Tibial nerve (tissue), 4 donors: Measurements from ENCODE around the gene ITK. TPM values are rescaled to one million over a fixed set of nuclear protein-coding genes. Genes with fewer than 3 reads are reported as not detected.

Source experiments
- DNase-seq, 2 donors: peaks; one replicate each; pipeline ENCODE4 v3.0.0-alpha.2; 2019; ENCODE audit warnings: low spot score in 2 of 2
- H3K27ac ChIP-seq, 4 donors: fragments of 200-600 bp; sonication (generic) in 3 of 4; one replicate each; pipeline ENCODE4 v1.5.1; 2017 to 2019; ENCODE audit warnings: mild to moderate bottlenecking in 1 of 4
- H3K27me3 ChIP-seq, 2 donors: fragments of 200-600 bp; sonication (generic) in 1 of 2; one replicate each; pipeline versions ENCODE4 v1.5.1 to v1.6.0; 2017 to 2019
- H3K36me3 ChIP-seq, 3 donors: fragments of 200-600 bp; sonication (generic); one replicate each; pipeline ENCODE4 v1.5.1; 2018 to 2019
- H3K4me1 ChIP-seq, 4 donors: fragments of 200-600 bp; sonication (generic) in 3 of 4; one replicate each; pipeline ENCODE4 v1.5.1; 2017 to 2019
- H3K4me3 ChIP-seq, 4 donors: fragments of 200-600 bp; sonication (generic) in 3 of 4; one replicate each; pipeline ENCODE4 v1.5.1; 2017 to 2019; ENCODE audit warnings: mild to moderate bottlenecking in 1 of 4, moderate library complexity in 1 of 4
- H3K9me3 ChIP-seq, 4 donors: fragments of 200-600 bp; sonication (generic) in 3 of 4; one replicate each; pipeline ENCODE4 v1.5.1; 2017 to 2019
- EP300 ChIP-seq, 2 donors: sonication (generic); formaldehyde crosslinking; IDR thresholded peaks; one replicate each; pipeline ENCODE4 v1.6.1; 2017; ENCODE audit warnings: antibody characterized with exemption in 2 of 2, mild to moderate bottlenecking in 1 of 2
- POLR2A ChIP-seq, 2 donors: fragments of 450-650 bp; IDR thresholded peaks; one replicate each; pipeline ENCODE4 v1.6.1; 2017; ENCODE audit warnings: antibody characterized with exemption in 2 of 2, mild to moderate bottlenecking in 2 of 2, moderate library complexity in 2 of 2
- WGBS, 2 donors: methylation state at CpG; one replicate each; pipeline ENCODE4 v1.1.5; 2018; 5-methylcytosine and 5-hydroxymethylcytosine counted together
- total RNA-seq, 4 donors: library from RNA; depleted of rRNA; stranded (reverse); fragments of >200 nt; gene quantifications; one replicate each; pipeline ENCODE4 v1.1.0, GENCODE V29; 2016
- TF ChIP-seq, protein P1 (sequence below), 5 experiments: fragments of 200-600 bp in 3 of 5; fragments of 450-650 bp in 2 of 5; sonication (generic) in 3 of 5; IDR thresholded peaks; one replicate each; pipeline ENCODE4 v1.5.1; 2016 to 2019; ENCODE audit warnings: antibody characterized with exemption in 5 of 5, mild to moderate bottlenecking in 3 of 5, moderate library complexity in 2 of 5

Gene ITK
- total RNA-seq, 4 donors from 2014 or later, result 0.44 to 3.3 (median 1.2) TPM

GRCh38 chr5:157282150-157282549 is 101.5 kb downstream of the ITK start:
- Histone ChIP-seq H3K9me3 (no peaks in the 10 kb centered on the region), H3K4me3 (no peak overlapping the region), H3K36me3 (peaks cover 0 to 5% (median 0%) of the 10 kb centered on the region in 3 donors), H3K27ac (no peak overlapping the region), H3K4me1 (no peaks in the 10 kb centered on the region), H3K27me3 (no peaks in the 10 kb centered on the region)
- no peak for DNase-seq
- TF ChIP-seq, protein P1, sequence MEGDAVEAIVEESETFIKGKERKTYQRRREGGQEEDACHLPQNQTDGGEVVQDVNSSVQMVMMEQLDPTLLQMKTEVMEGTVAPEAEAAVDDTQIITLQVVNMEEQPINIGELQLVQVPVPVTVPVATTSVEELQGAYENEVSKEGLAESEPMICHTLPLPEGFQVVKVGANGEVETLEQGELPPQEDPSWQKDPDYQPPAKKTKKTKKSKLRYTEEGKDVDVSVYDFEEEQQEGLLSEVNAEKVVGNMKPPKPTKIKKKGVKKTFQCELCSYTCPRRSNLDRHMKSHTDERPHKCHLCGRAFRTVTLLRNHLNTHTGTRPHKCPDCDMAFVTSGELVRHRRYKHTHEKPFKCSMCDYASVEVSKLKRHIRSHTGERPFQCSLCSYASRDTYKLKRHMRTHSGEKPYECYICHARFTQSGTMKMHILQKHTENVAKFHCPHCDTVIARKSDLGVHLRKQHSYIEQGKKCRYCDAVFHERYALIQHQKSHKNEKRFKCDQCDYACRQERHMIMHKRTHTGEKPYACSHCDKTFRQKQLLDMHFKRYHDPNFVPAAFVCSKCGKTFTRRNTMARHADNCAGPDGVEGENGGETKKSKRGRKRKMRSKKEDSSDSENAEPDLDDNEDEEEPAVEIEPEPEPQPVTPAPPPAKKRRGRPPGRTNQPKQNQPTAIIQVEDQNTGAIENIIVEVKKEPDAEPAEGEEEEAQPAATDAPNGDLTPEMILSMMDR (IDR thresholded peaks at IDR 0.05), result no peak
- TF ChIP-seq EP300 (IDR thresholded peaks at IDR 0.05) (no peak), POLR2A (IDR thresholded peaks at IDR 0.05) (no peak)

- H3K27me3 ChIP-seq, result no peaks in the 10 kb centered on the region
- TF ChIP-seq EP300 (IDR thresholded peaks at IDR 0.05) (no peak), POLR2A (IDR thresholded peaks at IDR 0.05) (no peak)
- TF ChIP-seq, protein P1 (IDR thresholded peaks at IDR 0.05), result no peak
- DNase-seq, result no peak
- peaks cover 0 to 16% (median 0%) of the 10 kb centered on the region in 3 donors for H3K36me3 ChIP-seq
- no peak overlapping the region for H3K27ac ChIP-seq
- WGBS, 2 donors, result 89 to 93% methylated on average over 3 of the region's 3 CpGs
- no peaks in the 10 kb centered on the region for H3K9me3 ChIP-seq
- H3K4me3 ChIP-seq, result no peak overlapping the region
- no peaks in the 10 kb centered on the region for H3K4me1 ChIP-seq
Observed at GRCh38 chr5:157283434-157283833, 102.8 kb downstream of the ITK start.

DNA sequence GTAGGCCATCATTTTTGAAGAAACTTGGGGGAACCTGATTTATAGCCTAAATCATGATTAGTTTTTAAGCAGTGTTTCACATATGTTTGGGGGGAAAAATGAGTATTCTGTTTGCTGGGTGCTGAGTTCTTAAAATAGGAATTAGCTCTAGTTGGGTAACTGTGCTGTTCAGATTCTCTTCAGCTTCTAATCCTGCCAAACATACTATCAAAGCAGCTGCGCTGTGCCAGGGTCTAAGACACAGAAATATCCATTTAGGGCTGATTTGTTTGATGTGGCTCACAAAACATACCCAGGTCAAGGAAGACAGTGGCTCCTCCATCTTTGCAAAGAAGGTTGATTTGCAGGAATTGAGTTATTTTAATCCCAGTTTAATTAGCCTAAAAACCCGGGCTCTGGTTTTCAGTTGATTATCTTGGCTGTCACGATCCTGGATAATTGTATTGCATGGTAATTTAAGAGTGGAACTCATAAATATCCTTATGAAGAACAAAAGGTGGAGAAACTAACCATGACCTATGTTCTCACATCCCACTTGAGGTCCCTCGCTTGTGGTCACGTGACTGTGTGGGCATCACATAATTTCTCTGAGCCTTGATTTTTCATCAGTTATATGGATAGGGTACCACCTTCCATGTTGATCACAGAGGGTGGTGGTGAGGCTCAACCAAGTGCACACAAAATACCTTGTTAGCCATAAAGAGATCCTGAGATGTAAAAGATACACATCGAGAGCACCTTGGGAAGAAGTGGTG is 104.0 kb downstream of the ITK start:
- Histone ChIP-seq H3K27ac (no peak overlapping the region), H3K27me3 (no peaks in the 10 kb centered on the region), H3K4me1 (no peaks in the 10 kb centered on the region), H3K4me3 (no peak overlapping the region), H3K36me3 (peaks cover 0 to 16% (median 0%) of the 10 kb centered on the region in 3 donors), H3K9me3 (no peaks in the 10 kb centered on the region)
- DNase-seq, result no peak
- no peak for TF ChIP-seq POLR2A (IDR thresholded peaks at IDR 0.05)
- TF ChIP-seq, protein P1 (IDR thresholded peaks at IDR 0.05), result no peak
- TF ChIP-seq EP300 (IDR thresholded peaks at IDR 0.05), result no peak
- 82% methylated on average over 6 of the region's 6 CpGs for WGBS, 2 donors

DNA sequence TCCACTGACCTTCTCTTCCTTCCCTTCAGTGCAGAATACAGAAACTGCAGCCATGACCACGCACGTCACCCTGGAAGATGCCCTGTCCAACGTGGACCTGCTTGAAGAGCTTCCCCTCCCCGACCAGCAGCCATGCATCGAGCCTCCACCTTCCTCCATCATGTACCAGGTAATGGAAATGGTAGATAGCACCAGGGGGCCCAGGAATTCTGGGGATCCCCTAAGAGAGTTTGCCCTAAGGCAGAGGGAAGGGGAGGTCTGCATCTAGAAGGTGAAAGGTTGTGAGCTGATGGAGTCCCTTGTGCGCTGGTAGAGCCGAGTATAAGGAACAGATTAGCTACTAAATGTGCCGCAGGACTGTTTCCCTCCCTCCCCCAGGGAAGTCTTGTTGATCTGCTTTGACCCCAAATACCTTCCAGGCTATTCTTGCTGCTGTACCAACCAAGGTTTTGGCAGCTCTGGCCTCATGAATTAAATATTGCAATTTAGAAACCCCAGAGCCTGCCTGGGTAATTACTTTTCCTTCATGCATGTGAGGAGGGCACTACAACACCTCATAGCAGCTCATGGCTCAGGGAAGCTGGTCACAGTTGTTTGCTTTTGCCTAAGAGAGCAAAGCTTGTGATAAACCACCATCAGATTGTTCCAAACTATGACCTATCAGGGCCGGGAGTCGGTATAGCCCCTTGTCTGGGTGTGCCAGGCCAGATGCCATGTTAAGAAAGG is 104.8 kb downstream of the ITK start:
- H3K4me1 ChIP-seq, result no peaks in the 10 kb centered on the region
- no peaks in the 10 kb centered on the region for H3K27me3 ChIP-seq
- no peaks in the 10 kb centered on the region for H3K9me3 ChIP-seq
- no peak overlapping the region for H3K4me3 ChIP-seq
- WGBS, 2 donors, result 84 to 89% methylated on average over 10 of the region's 10 CpGs
- no peak for DNase-seq
- TF ChIP-seq, protein P1 (IDR thresholded peaks at IDR 0.05), result no peak
- TF ChIP-seq EP300 (IDR thresholded peaks at IDR 0.05), result no peak
- TF ChIP-seq POLR2A (IDR thresholded peaks at IDR 0.05), result no peak
- H3K27ac ChIP-seq, result no peak overlapping the region
- H3K36me3 ChIP-seq, result peaks cover 0 to 16% (median 0%) of the 10 kb centered on the region in 3 donors

GRCh38 chr5:157286761-157287211 is 106.1 kb downstream of the ITK start:
- no peaks in the 10 kb centered on the region for H3K27me3 ChIP-seq
- H3K9me3 ChIP-seq, result no peaks in the 10 kb centered on the region
- TF ChIP-seq, protein P1 (IDR thresholded peaks at IDR 0.05), result no peak
- TF ChIP-seq POLR2A (IDR thresholded peaks at IDR 0.05), result no peak
- TF ChIP-seq EP300 (IDR thresholded peaks at IDR 0.05), result no peak
- peaks cover 0 to 16% (median 0%) of the 10 kb centered on the region in 3 donors for H3K36me3 ChIP-seq
- 71 to 72% methylated on average over 7 of the region's 7 CpGs for WGBS, 2 donors
- H3K27ac ChIP-seq, result no peak overlapping the region
- no peak for DNase-seq
- peaks cover 0 to 4% (median 0%) of the 10 kb centered on the region in 4 donors for H3K4me1 ChIP-seq
- no peak overlapping the region for H3K4me3 ChIP-seq
